GM23338 (cell line): ENCODE measurements around the gene PROCA1.

Experiments used
- EZH2 ChIP-seq: fragments of 200-600 bp; sonication (generic); IDR thresholded peaks from one replicate; pipeline ENCODE4 v1.8.0; 2017; ENCODE audit warnings: antibody characterized with exemption, mild to moderate bottlenecking, low read depth; ENCODE audit not compliant: unreplicated experiment
- NANOG ChIP-seq: IDR thresholded peaks from 2 replicates; pipeline ENCODE4 v1.6.1; 2016; ENCODE audit warnings: antibody characterized with exemption, borderline replicate concordance
- POLR2AphosphoS5 ChIP-seq: IDR thresholded peaks from 2 replicates; pipeline ENCODE4 v1.6.1; 2016; ENCODE audit warnings: antibody characterized with exemption, low read depth
- TF ChIP-seq, protein P1 (sequence below): IDR thresholded peaks from one replicate; pipeline ENCODE4 v1.6.1; 2018; ENCODE audit warnings: antibody characterized with exemption; ENCODE audit not compliant: unreplicated experiment
- TF ChIP-seq, protein P2 (sequence below), 2 experiments: fragments of 200-600 bp in 1 of 2; sonication (generic) in 1 of 2; conservative IDR thresholded peaks; 2 replicates each; pipeline versions ENCODE4 v1.5.1 to v1.6.1; 2016 to 2017; ENCODE audit warnings: antibody characterized with exemption in 2 of 2, low read depth in 2 of 2, mild to moderate bottlenecking in 2 of 2, moderate library complexity in 1 of 2

DNA sequence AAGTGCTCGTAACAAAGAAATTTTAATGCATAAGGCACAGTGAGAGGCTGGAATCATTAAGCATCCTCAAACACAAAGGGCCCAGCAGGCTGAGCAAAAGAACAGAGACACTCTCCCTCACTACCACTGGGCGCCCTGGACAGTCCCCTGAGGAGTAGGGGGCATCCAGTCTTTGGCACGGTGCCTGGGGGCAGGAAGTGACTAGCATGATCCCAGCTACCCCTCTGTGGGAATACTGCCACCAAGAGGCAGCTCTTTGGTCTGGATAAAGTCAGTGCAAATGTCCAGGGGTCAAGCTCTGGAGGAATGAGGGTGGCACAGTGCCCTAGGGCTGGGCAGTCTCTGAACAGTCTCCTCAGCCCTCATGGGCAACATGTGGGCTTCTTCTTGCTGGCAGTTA, 2.6 kb upstream of the PROCA1 start:
- TF ChIP-seq, protein P1, sequence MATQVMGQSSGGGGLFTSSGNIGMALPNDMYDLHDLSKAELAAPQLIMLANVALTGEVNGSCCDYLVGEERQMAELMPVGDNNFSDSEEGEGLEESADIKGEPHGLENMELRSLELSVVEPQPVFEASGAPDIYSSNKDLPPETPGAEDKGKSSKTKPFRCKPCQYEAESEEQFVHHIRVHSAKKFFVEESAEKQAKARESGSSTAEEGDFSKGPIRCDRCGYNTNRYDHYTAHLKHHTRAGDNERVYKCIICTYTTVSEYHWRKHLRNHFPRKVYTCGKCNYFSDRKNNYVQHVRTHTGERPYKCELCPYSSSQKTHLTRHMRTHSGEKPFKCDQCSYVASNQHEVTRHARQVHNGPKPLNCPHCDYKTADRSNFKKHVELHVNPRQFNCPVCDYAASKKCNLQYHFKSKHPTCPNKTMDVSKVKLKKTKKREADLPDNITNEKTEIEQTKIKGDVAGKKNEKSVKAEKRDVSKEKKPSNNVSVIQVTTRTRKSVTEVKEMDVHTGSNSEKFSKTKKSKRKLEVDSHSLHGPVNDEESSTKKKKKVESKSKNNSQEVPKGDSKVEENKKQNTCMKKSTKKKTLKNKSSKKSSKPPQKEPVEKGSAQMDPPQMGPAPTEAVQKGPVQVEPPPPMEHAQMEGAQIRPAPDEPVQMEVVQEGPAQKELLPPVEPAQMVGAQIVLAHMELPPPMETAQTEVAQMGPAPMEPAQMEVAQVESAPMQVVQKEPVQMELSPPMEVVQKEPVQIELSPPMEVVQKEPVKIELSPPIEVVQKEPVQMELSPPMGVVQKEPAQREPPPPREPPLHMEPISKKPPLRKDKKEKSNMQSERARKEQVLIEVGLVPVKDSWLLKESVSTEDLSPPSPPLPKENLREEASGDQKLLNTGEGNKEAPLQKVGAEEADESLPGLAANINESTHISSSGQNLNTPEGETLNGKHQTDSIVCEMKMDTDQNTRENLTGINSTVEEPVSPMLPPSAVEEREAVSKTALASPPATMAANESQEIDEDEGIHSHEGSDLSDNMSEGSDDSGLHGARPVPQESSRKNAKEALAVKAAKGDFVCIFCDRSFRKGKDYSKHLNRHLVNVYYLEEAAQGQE: no peak
- TF ChIP-seq, protein P2, sequence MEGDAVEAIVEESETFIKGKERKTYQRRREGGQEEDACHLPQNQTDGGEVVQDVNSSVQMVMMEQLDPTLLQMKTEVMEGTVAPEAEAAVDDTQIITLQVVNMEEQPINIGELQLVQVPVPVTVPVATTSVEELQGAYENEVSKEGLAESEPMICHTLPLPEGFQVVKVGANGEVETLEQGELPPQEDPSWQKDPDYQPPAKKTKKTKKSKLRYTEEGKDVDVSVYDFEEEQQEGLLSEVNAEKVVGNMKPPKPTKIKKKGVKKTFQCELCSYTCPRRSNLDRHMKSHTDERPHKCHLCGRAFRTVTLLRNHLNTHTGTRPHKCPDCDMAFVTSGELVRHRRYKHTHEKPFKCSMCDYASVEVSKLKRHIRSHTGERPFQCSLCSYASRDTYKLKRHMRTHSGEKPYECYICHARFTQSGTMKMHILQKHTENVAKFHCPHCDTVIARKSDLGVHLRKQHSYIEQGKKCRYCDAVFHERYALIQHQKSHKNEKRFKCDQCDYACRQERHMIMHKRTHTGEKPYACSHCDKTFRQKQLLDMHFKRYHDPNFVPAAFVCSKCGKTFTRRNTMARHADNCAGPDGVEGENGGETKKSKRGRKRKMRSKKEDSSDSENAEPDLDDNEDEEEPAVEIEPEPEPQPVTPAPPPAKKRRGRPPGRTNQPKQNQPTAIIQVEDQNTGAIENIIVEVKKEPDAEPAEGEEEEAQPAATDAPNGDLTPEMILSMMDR (conservative IDR thresholded peaks at IDR 0.05; ENCODE audit: low read depth in 2 of 2): peak in 1 of 2 experiments; percentile 33; a peak in 2 of 4 replicates
- TF ChIP-seq NANOG: no peak
- TF ChIP-seq POLR2AphosphoS5: no peak
- TF ChIP-seq EZH2: no peak
